ENCODE results near the gene POLR2L.

The POLR2L gene

DNA sequence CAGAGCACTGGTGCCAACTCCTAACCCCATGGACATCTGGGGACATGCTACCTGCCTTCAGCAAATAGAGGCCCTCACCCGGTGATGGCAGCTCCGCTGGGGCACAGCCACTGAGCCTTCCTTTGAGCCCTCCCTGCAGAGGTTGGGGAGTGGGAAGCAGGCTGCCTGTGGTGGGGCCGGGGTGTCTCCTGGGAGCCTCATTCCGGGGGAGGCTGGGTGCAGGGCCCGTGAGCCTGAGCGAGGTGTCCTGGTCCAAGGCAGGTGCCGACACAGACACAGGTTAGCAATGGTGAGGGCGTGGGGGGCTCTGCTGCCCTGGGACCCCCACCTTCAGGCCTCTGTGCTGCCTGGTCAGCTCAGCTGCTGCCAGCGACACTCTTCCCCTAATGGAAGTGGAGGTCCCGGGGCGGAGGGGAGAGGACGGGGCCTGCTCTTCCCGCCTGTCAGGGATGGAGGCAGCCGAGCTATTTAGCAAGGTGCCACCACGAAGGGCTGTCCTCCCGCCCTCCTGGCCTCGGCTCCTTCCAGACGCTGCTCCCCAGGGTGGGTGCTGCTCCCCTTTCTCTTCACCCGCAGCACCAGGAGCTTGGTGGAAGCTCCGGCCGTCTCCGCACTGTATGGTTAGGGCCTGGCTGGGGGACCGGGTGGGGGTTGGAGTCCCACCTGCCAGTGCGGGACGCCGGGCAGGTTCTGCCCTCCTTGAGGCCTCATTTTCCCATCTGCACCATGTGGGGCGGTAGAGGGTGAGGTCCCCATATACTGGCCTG lies 11.5 kb upstream of the POLR2L start:
- no peak for DNase-seq

- no peak for DNase-seq
Measured at GRCh38 chr11:852762-853161, 10.4 kb upstream of the POLR2L start.

GRCh38 chr11:850775-851763 lies 8.7 kb upstream of the POLR2L start:
- DNase-seq, result no peak

DNA sequence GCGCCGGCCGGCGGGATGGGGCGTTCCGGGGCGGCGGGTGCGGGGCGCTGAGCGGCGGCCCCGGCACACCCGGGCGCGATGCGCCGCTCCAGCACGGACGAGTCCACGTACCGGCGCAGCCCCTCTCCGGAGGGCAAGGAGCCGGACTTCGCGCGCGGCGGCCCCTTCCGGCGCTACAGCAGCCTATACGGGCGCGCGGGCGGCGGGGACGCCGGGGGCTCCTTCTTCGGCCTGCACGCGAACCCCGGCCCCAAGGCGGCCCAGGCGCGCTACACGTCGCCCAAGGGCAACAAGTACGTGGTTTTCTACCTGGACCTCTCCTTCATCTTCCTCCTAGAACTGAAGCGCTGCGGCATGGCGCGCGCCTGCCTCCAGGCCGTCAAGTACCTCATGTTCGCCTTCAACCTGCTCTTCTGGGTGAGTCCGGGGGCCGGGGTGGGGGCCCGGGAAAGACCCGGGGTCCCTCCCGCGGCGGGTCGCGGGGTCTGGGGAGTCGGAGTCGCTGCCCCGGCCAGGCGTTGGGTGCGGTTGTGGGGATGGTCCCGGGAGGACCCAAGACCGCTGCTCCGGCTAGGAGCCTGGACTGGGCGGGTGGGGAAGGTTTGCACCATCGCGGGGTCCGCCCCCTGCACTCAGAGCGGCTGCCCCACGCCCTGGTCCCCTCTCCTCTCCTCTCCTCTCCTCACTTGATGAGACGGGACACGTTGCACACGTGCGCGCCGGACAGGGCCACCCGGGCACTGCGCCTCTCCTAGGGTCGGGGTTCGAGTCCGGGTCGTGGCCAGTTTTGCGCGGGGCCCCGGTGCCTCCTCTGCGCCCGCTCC lies 7.8 kb upstream of the POLR2L start:
- no peak for DNase-seq

- DNase-seq, result no peak
Measured at GRCh38 chr11:849104-849824, 6.9 kb upstream of the POLR2L start.

DNA sequence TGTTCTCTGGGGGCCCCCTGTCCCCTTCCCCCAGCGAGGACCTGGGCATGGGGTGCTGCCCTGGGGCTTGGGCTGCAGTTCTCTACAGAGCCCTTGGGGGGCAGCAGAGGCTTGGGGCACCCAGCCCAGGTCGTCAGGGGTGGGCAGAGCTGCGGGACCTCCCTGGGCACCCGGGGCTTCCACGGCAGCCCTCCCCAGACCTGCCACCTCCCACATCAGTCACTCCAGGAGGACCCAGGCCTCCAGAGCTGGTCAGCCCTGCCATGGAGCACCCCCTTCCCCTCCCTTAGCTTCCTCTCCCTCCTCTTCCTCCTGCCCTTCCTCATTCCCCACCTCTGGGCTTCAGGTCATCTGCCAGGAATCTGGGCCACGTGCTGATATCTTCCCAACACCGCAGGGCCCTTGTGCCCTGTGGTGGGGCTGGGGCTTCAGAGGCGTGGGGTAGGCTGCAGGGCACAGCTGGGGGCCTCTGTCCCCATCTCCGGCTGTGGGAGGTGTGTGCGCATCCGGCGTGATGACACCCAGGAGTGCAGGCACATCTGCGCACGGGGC lies 6.1 kb upstream of the POLR2L start:
- DNase-seq, result no peak

DNA sequence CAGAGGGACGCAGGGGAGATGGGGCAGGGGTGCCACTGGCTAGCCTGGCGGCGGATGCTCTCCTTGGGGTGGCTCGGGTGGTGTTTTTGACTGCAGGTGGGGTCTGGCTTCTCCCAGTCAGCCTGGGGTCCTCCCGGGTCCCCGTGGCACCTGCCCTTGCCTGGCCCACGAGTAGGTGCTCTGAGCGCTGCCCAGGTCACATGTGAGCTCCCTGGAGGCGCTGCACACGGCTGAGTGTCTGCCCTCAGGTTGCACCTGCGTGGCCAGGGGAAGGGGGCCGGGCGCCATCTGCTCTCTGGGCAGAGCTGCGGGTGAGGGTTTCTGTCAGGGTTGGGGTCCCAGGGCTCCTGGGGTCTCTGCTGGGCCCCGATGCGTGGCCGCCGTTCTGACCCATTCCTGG lies 5.5 kb upstream of the POLR2L start:
- DNase-seq, result no peak

- no peak for DNase-seq
Measured at GRCh38 chr11:846496-847098, 4.3 kb upstream of the POLR2L start.

DNA sequence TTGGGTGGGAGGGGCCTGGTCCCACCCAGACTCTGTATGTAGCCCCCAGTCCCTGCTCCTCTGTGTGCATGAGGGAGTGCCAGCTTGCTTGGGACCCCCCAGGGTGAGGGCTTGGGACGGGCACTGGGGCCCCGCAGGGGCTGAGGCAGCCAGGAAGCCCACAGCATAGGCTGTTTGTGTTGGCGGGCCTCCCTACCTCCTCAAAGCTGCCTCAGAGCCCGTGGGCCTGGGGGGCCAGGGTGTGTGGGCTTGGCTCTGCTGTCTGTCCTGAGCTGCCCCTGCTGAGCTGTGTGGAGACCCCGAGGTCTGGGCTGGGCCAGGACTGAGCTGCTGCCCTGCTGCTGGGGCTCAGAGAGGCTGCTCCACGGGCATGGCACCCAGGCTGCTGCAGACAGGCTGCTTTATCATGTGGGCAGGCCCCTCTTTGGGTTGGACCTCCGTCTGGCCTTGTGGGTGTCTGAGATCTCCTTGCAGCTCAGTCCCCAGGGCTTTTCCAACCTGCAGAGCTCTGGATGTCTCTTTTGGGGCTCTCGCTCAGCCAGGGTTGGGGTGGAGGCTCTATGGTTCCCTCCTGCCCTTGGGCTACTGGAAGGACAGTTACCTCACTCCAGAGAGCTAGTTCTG lies 3.7 kb upstream of the POLR2L start:
- no peak for DNase-seq

GRCh38 chr11:844693-845644 lies 2.6 kb upstream of the POLR2L start:
- DNase-seq, result peak; percentile 69

DNA sequence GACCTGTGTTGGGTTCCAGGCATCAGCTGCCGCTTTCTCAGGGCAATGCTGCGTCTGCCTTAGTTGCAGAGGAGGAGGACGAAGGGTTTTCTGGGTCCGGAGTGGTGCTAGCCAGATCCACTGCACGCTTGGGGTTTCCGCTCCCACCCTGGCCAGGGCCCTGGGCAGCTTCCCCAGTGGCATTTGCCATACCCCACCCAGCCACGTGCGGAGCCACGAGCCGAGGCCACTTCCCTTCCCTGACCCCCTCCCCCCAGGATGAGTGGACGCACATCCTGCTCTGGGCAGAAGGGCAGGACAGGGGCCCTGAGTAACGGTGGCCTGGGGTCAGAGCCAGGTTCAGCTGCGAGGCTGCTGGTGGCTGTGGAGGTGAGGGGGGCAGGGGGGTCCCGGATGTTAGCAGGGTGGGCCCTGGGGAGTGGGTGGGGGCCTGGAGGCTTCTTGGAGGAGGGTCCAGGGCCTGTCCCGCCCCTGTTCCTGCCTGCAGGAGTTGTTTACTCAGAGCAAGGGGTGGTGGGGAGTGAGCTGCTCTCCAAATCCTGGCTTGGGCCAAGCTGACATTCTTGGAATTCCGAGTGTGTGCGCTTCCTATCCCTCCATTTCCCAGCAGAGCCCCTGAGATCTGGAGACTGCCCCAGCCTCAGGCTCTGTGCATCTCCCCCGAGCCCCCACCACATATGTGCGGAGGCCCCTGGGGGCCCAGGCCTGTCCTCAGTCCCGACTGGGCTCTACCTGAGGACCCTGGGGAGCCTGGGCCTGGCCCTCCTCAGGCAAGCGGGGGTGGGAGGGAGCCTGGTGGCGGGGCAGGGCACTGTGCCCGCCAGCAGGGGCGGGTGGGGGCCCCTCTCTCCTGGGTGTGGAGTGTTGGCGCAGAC lies 1.7 kb upstream of the POLR2L start:
- DNase-seq, result peak; percentile 94

- DNase-seq, result no peak
Measured at GRCh38 chr11:843086-843734, 881 bp upstream of the POLR2L start.

DNA sequence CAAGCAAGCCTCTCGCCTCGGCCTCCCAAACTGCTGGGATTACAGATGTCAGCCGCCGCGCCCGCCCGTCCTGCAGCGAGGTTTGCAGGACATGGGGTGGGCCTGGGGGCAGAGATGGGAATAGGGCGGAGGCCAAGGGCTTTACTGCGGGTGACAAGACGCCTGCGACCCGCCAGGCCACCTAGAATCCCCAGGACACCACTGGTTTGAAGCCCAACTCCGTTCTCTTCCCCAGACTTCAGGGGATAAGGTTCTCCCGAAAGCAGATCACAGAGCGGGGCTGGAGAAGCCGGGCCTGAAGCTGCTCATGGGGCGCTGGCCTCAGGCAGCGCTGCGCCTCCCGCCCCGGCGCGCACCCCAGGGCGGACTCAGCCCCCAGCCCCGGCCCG lies 354 bp downstream of the POLR2L start:
- DNase-seq, result no peak

GRCh38 chr11:839875-840617 lies 2.3 kb downstream of the POLR2L start:
- DNase-seq, result no peak

DNA sequence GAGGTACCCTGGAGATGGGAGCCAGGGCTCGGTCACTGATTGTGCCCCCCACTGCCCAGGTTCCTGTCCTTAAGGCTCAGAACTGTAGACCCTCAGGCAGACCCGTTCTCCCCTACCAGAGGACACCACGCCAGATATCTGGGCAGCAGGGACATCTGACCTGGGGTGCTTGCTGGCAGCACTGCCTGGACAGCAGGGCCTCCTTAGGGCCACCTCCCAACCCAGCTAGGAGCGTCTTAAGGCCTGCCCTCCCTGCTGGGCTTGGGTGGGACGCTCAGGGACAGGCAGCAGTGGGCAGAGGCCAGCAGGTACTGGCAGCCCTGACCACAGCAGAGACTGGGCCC lies 3.1 kb downstream of the POLR2L start:
- DNase-seq, result no peak

DNA sequence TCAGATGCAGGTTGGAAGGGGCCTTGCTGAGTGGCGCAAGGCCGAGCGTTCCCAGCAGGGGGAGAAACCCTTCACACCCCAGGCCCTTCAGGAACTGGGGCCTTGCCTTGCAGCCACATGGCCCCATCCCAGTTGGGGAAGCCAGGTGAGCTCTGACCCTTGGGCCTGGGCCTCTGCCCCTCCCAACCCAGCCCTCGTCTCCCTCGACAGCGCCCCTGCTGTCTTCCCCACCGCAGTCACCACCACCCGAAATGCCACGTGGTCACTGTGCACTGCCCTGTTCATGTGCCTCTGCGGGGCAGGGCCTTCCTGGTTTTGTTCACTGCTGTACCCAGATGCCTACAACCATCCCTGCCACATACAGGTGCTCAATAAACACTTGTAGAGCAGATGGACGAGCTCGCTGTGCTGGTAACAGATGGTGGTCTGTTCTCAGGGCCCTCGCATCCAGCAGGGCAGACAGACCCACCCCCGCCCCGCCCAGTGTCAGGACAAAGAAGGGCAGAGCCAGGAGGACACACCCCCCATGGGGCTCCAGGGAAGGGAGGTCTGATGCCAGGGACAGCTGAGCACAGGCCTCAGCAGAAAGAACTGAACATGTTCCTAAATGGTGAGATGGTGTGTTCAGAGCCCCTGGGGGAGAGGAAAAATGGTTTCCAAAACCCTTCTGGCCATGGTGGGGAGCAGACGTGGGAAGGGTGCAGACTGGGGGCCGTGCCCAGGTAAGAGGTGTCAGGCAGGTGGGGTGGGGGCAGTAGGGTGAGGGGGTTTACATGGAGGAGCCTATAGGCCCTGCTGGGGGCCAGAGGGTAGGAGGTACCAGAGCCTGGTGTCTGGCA lies 3.7 kb downstream of the POLR2L start:
- no peak for DNase-seq

DNA sequence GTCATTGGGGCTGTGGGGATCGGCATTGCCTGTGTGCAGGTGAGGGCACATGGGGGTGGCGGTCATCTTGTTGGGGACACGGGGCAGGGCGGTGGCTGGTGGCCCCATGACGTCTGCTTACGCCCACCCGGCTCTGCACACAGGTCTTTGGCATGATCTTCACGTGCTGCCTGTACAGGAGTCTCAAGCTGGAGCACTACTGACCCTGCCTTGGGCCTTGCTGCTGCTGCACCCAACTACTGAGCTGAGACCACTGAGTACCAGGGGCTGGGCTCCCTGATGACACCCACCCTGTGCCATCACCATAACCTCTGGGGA lies 4.4 kb downstream of the POLR2L start:
- no peak for DNase-seq

All from HCEC 1CT (cell line).